GM23248 (cell line): ENCODE measurements around the gene NTMT1. TPM values are rescaled to one million over a fixed set of nuclear protein-coding genes. Genes with fewer than 3 reads are reported as not detected.

Source experiments
- DNase-seq: peaks from one replicate; pipeline ENCODE4 v3.0.0-alpha.2; 2015
- H2AFZ ChIP-seq: fragments of 200-600 bp; sonication (generic); 2 replicates; pipeline ENCODE4 v1.6.1; 2016; ENCODE audit warnings: antibody characterized with exemption
- H3F3A ChIP-seq: fragments of 200-600 bp; sonication (generic); 2 replicates; pipeline ENCODE4 v1.6.1; 2016; ENCODE audit warnings: mild to moderate bottlenecking, antibody characterized with exemption, mixed run types; ENCODE audit not compliant: insufficient read depth
- H3K27ac ChIP-seq: fragments of 200-600 bp; sonication (generic); 2 replicates; pipeline ENCODE4 v1.5.1; 2016; ENCODE audit warnings: mild to moderate bottlenecking
- H3K27me3 ChIP-seq: fragments of 200-600 bp; sonication (generic); replicated peaks from 2 replicates; pipeline ENCODE4 v1.6.1; 2016; ENCODE audit warnings: mild to moderate bottlenecking; ENCODE audit not compliant: insufficient read depth
- H3K36me3 ChIP-seq: fragments of 200-600 bp; sonication (generic); 2 replicates; pipeline ENCODE4 v1.6.1; 2016; ENCODE audit warnings: low read depth, mild to moderate bottlenecking
- H3K4me1 ChIP-seq: fragments of 200-600 bp; sonication (generic); 2 replicates; pipeline ENCODE4 v1.6.1; 2016; ENCODE audit warnings: mild to moderate bottlenecking; ENCODE audit not compliant: insufficient read depth
- H3K4me2 ChIP-seq: fragments of 200-600 bp; sonication (generic); one replicate; pipeline ENCODE4 v1.6.1; 2016; ENCODE audit warnings: mild to moderate bottlenecking; ENCODE audit not compliant: unreplicated experiment
- H3K4me3 ChIP-seq: fragments of 200-600 bp; sonication (generic); 2 replicates; pipeline ENCODE4 v1.5.1; 2016; ENCODE audit warnings: mild to moderate bottlenecking
- H3K79me2 ChIP-seq: fragments of 200-600 bp; sonication (generic); 2 replicates; pipeline ENCODE4 v1.6.1; 2016; ENCODE audit warnings: mild to moderate bottlenecking; ENCODE audit not compliant: insufficient read depth
- H3K9ac ChIP-seq: fragments of 200-600 bp; sonication (generic); 2 replicates; pipeline ENCODE4 v1.6.1; 2016; ENCODE audit warnings: mild to moderate bottlenecking
- H3K9me2 ChIP-seq: fragments of 200-600 bp; sonication (generic); 2 replicates; pipeline ENCODE4 v1.6.1; 2016; ENCODE audit warnings: mixed run types, mild to moderate bottlenecking, moderate library complexity; ENCODE audit not compliant: insufficient read depth
- H3K9me3 ChIP-seq: fragments of 200-600 bp; sonication (generic); one replicate; pipeline ENCODE4 v1.6.1; 2017; ENCODE audit warnings: low read depth
- H4K20me1 ChIP-seq: fragments of 200-600 bp; sonication (generic); 2 replicates; pipeline ENCODE4 v1.6.0; 2016; ENCODE audit not compliant: insufficient read depth
- EZH2 ChIP-seq: fragments of 200-600 bp; sonication (generic); IDR thresholded peaks from 2 replicates; pipeline ENCODE4 v1.6.1; 2018; ENCODE audit warnings: antibody characterized with exemption, mild to moderate bottlenecking; ENCODE audit not compliant: insufficient read depth, poor library complexity, severe bottlenecking
- EZH2phosphoT487 ChIP-seq: fragments of 200-600 bp; sonication (generic); IDR thresholded peaks from 2 replicates; pipeline ENCODE4 v1.6.1; 2018; ENCODE audit warnings: antibody characterized with exemption, moderate library complexity, mild to moderate bottlenecking, low read depth; ENCODE audit not compliant: insufficient read depth
- WGBS, 2 experiments: methylation state at CpG; one replicate each; pipeline ENCODE4 v1.1.6; 2015 to 2017; ENCODE audit warnings: low lambda C conversion rate in 2 of 2, low coverage in 1 of 2; ENCODE audit errors: missing lambda C conversion rate in 2 of 2; 5-methylcytosine and 5-hydroxymethylcytosine counted together
- in situ Hi-C: fragments of 300-500 bp; cut with MboI; formaldehyde crosslinking; loops from 2 replicates; pipeline ENCODE4 v1.15.0; 2020
- polyA plus RNA-seq: library from polyadenylated mRNA; unstranded; fragments of >200 nt; fragmentation: Nextera tagmentation; extraction: Ambion mirVana; gene quantifications from 2 replicates; pipeline ENCODE4 v1.2.1, GENCODE V29; 2016
- total RNA-seq: library from RNA; depleted of rRNA; stranded (reverse); fragments of >200 nt; shearing (Covaris generic); gene quantifications from 2 replicates; pipeline ENCODE4 v1.2.3, GENCODE V29; 2014

Gene NTMT1
- total and polyA plus RNA-seq, 2 experiments from 2014 or later: 44.5 to 115 TPM

DNA sequence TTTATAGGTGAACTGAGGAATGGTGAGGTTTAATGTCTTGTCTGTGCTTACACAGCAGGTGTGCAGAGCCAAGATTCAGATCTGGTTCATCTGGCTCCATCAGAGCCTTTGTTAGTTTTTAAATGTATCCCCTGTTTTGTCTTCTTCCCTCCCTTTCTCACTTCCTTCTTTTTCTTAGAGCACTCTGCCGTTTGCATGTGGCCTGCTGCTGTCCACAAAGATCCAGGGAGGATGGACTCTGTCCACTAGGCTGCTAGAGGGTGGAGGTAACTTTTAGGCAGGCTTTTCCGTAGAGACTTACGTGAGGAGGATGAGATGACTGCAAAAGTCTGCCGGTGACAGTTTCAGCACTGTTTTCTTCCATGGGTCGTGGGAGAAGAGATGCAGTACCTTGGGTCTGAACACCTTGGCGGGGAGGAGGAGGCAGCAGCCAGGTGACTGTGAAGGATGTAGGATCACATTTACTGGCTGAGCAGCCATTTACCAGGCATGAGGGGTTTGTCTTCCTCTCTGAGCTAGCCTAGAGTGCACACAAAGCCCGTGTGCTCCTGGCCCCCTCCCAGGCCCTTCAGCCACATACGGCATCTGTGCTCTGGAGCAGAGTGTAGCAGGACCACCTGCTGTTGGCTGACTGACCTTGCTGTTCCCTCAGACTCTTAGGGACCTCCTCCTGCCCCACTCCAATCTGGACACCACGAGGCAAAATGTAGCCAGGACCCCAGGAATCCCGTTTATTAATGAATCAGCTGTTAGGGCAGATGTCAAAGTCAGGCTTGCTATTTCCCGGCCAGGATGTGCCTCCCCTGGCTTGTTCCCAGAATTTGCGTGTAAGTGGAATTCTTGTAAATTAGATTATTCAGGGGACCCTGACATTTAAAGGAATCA is 1.8 kb downstream of the NTMT1 start:
- Histone ChIP-seq H3K27me3 (no peaks in the 10 kb centered on the region), H3K4me1 (peaks cover 54% of the 10 kb centered on the region), H3F3A (peaks cover 40% of the 10 kb centered on the region), H3K27ac (peak overlapping the region; percentile 96), H3K9me2 (no peaks in the 10 kb centered on the region), H3K9me3 (no peaks in the 10 kb centered on the region), H2AFZ (no peak overlapping the region), H3K9ac (peak overlapping the region; percentile 94), H3K36me3 (0 out of 2 replicates have a peak, but pooled peaks cover 3% of the 10 kb centered on the region), H3K4me2 (peak overlapping the region; percentile 98), H3K4me3 (peak overlapping the region; percentile 85), H4K20me1 (peaks cover 7% of the 10 kb centered on the region; the same call in 1 of the 2 replicates), H3K79me2 (peaks cover 73% of the 10 kb centered on the region)
- no peak for TF ChIP-seq EZH2
- no peak for TF ChIP-seq EZH2phosphoT487
- 27 to 30% methylated on average over 12 of the region's 12 CpGs for WGBS, 2 experiments
- in situ Hi-C loops: no loop called here
- peak; percentile 52 for DNase-seq

DNA sequence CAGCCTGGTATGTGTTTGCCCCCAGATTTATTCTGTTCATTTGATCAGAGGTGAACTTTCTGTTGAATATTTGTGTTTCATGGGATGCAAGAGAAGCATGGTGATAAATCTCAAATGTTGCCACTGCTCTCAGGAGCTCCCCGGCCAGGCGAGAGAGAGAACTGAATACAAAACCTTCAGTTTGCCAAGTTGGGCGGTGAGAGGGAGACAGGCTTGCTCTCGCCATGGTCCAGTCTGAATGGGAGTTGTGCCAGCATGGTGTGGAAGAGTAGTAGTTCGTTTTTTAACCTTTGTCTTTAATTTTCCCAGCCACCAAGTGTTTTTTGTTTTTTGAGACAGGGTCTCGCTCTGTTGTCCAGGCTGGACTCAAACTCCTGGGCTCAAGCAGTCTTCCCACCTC is 2.7 kb downstream of the NTMT1 start:
- no peaks in the 10 kb centered on the region for H3K9me2 ChIP-seq
- peak overlapping the region; percentile 85 for H3K4me3 ChIP-seq
- H3F3A ChIP-seq: peaks cover 40% of the 10 kb centered on the region
- peaks cover 82% of the 10 kb centered on the region for H3K79me2 ChIP-seq
- H3K9me3 ChIP-seq: no peaks in the 10 kb centered on the region
- H3K27me3 ChIP-seq: no peaks in the 10 kb centered on the region
- in situ Hi-C loops: no loop called here
- H3K36me3 ChIP-seq: peaks cover 5% of the 10 kb centered on the region; the same call in 1 of the 2 replicates
- WGBS, 2 experiments: 75 to 76% methylated on average over 6 of the region's 6 CpGs
- peak overlapping the region; percentile 98 for H3K4me2 ChIP-seq
- H3K27ac ChIP-seq: peak overlapping the region; percentile 96
- TF ChIP-seq EZH2: no peak
- no peak for TF ChIP-seq EZH2phosphoT487
- no peak overlapping the region for H2AFZ ChIP-seq
- DNase-seq: peak; percentile 38
- H4K20me1 ChIP-seq: peaks cover 7% of the 10 kb centered on the region; the same call in 1 of the 2 replicates
- H3K9ac ChIP-seq: peak overlapping the region; percentile 94; the same call in 1 of the 2 replicates
- H3K4me1 ChIP-seq: peaks cover 55% of the 10 kb centered on the region

- Histone ChIP-seq H3K4me3 (no peak overlapping the region), H3K9ac (no peak overlapping the region), H3K9me3 (no peaks in the 10 kb centered on the region), H4K20me1 (peaks cover 7% of the 10 kb centered on the region; the same call in 1 of the 2 replicates), H3K27ac (no peak overlapping the region), H3K27me3 (no peaks in the 10 kb centered on the region), H3F3A (peaks cover 36% of the 10 kb centered on the region), H3K79me2 (peaks cover 88% of the 10 kb centered on the region), H3K4me2 (no peak overlapping the region), H3K36me3 (peaks cover 5% of the 10 kb centered on the region; the same call in 1 of the 2 replicates), H2AFZ (no peak overlapping the region), H3K9me2 (no peaks in the 10 kb centered on the region), H3K4me1 (peaks cover 50% of the 10 kb centered on the region)
- in situ Hi-C loops: no loop called here
- no peak for TF ChIP-seq EZH2
- TF ChIP-seq EZH2phosphoT487: no peak
- no peak for DNase-seq
- WGBS, 2 experiments: 85 to 87% methylated on average over 8 of the region's 8 CpGs
Measured at GRCh38 chr9:129629251-129629820, 3.4 kb downstream of the NTMT1 start.

DNA sequence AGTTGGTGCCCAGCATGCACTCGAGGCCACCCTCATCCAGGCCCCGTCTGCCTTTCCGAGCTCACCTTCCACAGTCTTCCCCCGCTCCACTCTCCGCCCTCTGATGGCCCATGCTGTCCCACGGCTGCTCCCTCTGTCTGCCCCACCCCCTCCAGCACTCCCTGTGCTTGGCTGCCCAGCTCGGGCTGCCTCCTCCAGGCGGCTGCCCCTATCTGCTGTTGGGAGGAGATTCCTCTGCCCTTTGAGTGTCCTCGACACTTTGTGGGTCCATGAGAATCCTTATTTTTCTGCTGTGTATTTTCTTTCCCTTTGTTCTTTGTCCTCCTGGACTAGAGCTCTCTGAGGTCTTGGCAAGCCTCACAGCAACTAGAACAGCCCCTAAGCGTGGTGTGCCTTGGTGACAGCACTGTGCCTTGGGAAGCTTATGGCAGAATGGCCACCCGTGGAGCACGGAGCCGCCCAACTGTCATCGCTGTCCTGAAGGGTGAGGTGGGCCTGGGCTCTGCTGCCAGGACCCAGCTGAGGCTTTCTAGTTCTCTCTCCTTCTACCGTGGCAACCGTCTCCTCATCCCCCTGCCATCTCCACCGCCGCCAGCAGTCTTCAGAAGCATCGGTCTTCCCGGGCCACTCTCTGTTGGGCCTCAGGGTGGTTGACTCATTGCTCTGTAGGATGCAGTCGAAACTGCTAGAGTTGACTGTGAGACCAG is 5.2 kb downstream of the NTMT1 start:
- H3F3A ChIP-seq: peaks cover 25% of the 10 kb centered on the region
- H3K9ac ChIP-seq: peak overlapping the region; percentile 16; the same call in 1 of the 2 replicates
- TF ChIP-seq EZH2: no peak
- no peak for TF ChIP-seq EZH2phosphoT487
- H3K27me3 ChIP-seq: no peaks in the 10 kb centered on the region
- H3K4me1 ChIP-seq: peaks cover 50% of the 10 kb centered on the region
- H3K27ac ChIP-seq: peak overlapping the region; percentile 26; the same call in 1 of the 2 replicates
- no peaks in the 10 kb centered on the region for H3K9me3 ChIP-seq
- peak overlapping the region; percentile 38 for H3K4me2 ChIP-seq
- peak; percentile 85 for DNase-seq
- H3K79me2 ChIP-seq: peaks cover 100% of the 10 kb centered on the region
- H4K20me1 ChIP-seq: peaks cover 7% of the 10 kb centered on the region; the same call in 1 of the 2 replicates
- H3K36me3 ChIP-seq: peaks cover 19% of the 10 kb centered on the region
- in situ Hi-C loops: no loop called here
- no peaks in the 10 kb centered on the region for H3K9me2 ChIP-seq
- no peak overlapping the region for H2AFZ ChIP-seq
- WGBS, 2 experiments: 52 to 64% methylated on average over 20 to 21 of the region's 21 CpGs
- H3K4me3 ChIP-seq: peak overlapping the region; percentile 15; the same call in 1 of the 2 replicates
